KG1 (cell line): ENCODE data around the gene EPC2.
A peak's percentile ranks its signal among the peaks of the same experiment; 100 is the strongest.
"Not testable (repeated sequence)": the region's sequence is repeated elsewhere in the genome, so short reads cannot be mapped to it uniquely, and the experiment has no call there.

Experiments
- DNase-seq: peaks from one replicate; lab custom pipeline; 2025; lab: John Stamatoyannopoulos, UW

The EPC2 gene

GRCh38 chr2:148642112-148642744, 2.3 kb upstream of the EPC2 start:
- no peak for DNase-seq

- DNase-seq: peak; percentile 18
Observed at GRCh38 chr2:148642891-148643416, 1.6 kb upstream of the EPC2 start.

GRCh38 chr2:148643421-148643820, 1.1 kb upstream of the EPC2 start:
- no peak for DNase-seq

- DNase-seq: peak; percentile 96
Observed at GRCh38 chr2:148644883-148645538, 460 bp downstream of the EPC2 start.

GRCh38 chr2:148645539-148646230, 1.1 kb downstream of the EPC2 start:
- DNase-seq: peak; percentile 41

- DNase-seq: no peak
Observed at GRCh38 chr2:148646231-148646559, 1.6 kb downstream of the EPC2 start.

- DNase-seq: not testable (repeated sequence)
Observed at GRCh38 chr2:148647711-148648110, 3.2 kb downstream of the EPC2 start.

- DNase-seq: no peak
Observed at GRCh38 chr2:148649936-148650335, 5.4 kb downstream of the EPC2 start.

- no peak for DNase-seq
Observed at GRCh38 chr2:148650881-148651280, 6.3 kb downstream of the EPC2 start.

GRCh38 chr2:148651972-148652371, 7.4 kb downstream of the EPC2 start:
- DNase-seq: no peak

GRCh38 chr2:148653437-148653836, 8.9 kb downstream of the EPC2 start:
- no peak for DNase-seq

GRCh38 chr2:148654435-148654834, 9.9 kb downstream of the EPC2 start:
- no peak for DNase-seq

GRCh38 chr2:148656516-148656915, 12.0 kb downstream of the EPC2 start:
- no peak for DNase-seq

GRCh38 chr2:148658807-148659722, 14.5 kb downstream of the EPC2 start:
- DNase-seq: no peak

- no peak for DNase-seq
Observed at GRCh38 chr2:148660999-148661398, 16.4 kb downstream of the EPC2 start.

- DNase-seq: not testable (repeated sequence)
Observed at GRCh38 chr2:148662332-148662731, 17.8 kb downstream of the EPC2 start.

GRCh38 chr2:148664229-148664628, 19.7 kb downstream of the EPC2 start:
- DNase-seq: no peak

- DNase-seq: no peak
Observed at GRCh38 chr2:148666555-148666954, 22.0 kb downstream of the EPC2 start.

- DNase-seq: no peak
Observed at GRCh38 chr2:148667113-148667836, 22.7 kb downstream of the EPC2 start.

- DNase-seq: no peak
Observed at GRCh38 chr2:148670773-148671172, 26.2 kb downstream of the EPC2 start.
